ENCODE results near the gene GSC2.

GSC2 gene

GRCh38 chr22:19132693-19133400 lies 17.2 kb downstream of the GSC2 start:
- DNase-seq, result no peak

GRCh38 chr22:19132153-19132552 lies 17.9 kb downstream of the GSC2 start:
- DNase-seq, result no peak

DNA sequence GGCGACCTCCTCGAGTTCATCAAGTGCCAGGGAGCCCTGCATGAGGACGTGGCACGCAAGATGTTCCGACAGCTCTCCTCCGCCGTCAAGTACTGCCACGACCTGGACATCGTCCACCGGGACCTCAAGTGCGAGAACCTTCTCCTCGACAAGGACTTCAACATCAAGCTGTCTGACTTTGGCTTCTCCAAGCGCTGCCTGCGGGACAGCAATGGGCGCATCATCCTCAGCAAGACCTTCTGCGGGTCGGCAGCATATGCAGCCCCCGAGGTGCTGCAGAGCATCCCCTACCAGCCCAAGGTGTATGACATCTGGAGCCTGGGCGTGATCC lies 18.4 kb downstream of the GSC2 start:
- no peak for DNase-seq

GRCh38 chr22:19130959-19131684 lies 19.0 kb downstream of the GSC2 start, which contains the start of gene TSSK2:
Gene TSSK2, plus strand, starts transcription at chr22:19131308. Its CDS starts 92 bp downstream, at chr22:19131400.
- DNase-seq, result no peak

- no peak for DNase-seq
These were observed 20.2 kb downstream of the GSC2 start for GRCh38 chr22:19129871-19130270.

GRCh38 chr22:19128946-19129727 lies 21.0 kb downstream of the GSC2 start:
- DNase-seq, result no peak

GRCh38 chr22:19128009-19128401 lies 22.1 kb downstream of the GSC2 start:
- no peak for DNase-seq

GRCh38 chr22:19127329-19128008 lies 22.6 kb downstream of the GSC2 start:
- no peak for DNase-seq

GRCh38 chr22:19126309-19127273 lies 23.5 kb downstream of the GSC2 start:
- no peak for DNase-seq

DNA sequence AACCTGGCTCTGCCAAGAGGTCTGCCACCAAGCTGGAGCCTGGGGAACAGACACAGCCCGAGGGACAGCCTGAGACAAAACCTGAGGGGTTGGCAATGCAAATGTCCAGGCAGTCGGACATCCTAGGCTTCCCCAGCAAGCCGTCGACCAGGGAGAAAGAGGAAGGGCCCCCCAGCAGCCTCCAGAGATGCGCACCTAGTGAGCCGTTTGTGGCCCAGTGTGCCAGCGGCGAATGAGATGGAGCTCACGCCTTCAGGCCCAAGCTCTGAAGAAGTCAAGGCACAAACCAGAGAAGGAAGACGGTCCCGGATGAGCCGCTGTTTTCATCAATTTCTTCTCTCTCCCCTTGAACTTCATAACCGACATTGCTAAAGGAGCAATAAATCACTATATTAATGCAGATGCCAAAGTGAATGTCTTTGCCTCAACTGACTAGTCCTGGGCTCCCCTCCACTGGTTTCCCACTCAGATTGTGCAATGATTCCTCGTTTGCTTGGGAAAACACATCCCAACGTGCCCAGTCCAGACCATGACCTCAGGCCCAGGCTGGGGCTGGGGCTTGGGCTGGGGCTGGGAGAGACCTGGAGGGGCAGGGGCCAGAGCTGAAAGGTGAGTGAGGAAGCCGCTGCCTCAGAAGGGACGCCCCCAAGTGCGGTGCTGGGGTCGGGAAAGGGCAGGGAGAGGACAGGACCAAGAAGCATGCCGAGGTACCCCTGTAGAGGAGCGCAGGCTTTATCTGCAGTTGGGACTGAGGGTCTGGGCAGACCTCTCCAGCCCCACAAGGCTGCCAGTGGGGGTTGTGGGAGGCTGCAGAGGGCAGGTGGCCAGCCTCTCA lies 24.4 kb downstream of the GSC2 start:
- no peak for DNase-seq

DNA sequence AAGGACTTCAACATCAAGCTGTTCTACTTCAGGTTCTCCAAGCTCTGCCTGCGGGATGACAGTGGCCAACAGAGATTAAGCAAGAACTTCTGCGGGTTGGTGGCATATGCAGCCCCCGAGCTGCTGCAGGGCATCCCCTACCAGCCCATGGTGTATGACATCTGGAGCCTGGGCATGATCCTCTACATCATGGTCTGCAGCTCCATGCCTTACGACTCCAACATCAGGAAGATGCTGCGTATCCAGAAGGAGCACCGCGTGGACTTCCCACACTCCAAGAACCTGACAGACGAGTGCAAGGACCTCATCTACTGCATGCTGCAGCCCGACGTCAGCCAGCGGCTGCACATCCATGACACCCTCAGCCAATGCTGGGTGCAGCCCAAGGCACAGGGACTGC lies 25.1 kb downstream of the GSC2 start:
- no peak for DNase-seq

GRCh38 chr22:19124377-19124776 lies 25.7 kb downstream of the GSC2 start:
- no peak for DNase-seq

- no peak for DNase-seq
These were observed 26.2 kb downstream of the GSC2 start for GRCh38 chr22:19123936-19124335.

DNA sequence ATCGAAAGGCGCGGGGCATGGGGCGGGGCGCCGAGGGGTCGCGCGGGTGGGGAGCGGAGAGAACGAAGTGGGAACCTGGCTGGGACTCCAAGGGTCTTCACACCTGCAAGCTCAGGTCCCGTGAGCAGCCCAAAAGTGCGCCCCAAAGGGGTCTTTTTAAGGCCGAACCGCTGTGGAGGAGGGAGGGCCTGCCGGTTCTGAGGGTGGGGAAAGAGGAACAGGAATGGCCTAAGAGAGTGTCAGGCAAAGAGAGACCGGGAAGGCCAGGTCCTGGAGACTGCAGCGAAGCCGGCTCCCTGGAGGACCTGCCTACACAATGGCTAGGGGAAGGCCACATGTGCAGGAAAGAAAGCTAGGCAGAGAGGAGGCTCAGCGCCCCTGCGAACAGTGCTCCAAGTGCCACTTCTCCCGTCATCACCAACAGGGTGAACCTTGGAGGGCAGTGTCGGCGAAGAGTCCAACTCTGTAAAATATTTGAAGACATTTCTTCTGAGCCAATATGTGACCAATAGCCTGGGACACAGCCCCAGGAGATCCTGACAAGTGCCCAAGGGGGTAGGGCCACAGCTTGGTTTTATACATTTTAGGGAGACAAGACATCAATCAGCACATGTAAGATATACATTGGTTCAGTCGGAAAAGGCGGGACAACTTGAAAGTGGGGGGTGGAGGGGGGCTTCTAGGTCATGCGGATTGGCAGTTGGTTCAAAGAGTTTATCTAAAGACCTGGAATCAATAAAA lies 27.2 kb downstream of the GSC2 start:
- DNase-seq, result no peak

- peak; percentile 96 for DNase-seq
These were observed 27.8 kb downstream of the GSC2 start, which contains the start of gene DGCR2 for GRCh38 chr22:19122143-19122751. Gene DGCR2, minus strand, starts transcription at chr22:19122412. Its CDS starts 206 bp downstream, at chr22:19122206.

GRCh38 chr22:19121631-19122142 lies 28.4 kb downstream of the GSC2 start:
- DNase-seq, result peak; percentile 38

GRCh38 chr22:19120829-19121630 lies 29.1 kb downstream of the GSC2 start:
- no peak for DNase-seq

- no peak for DNase-seq
These were observed 30.1 kb downstream of the GSC2 start for GRCh38 chr22:19119949-19120348.

Measured in stimulated activated CD4-positive, alpha-beta T cell treated with anti-CD3 and anti-CD28 coated beads, Interleukin-1b, Interleukin-23, amount 100 ng/mL, for 48 hours (primary cell).